Endodermal cell (in vitro differentiated cells): ENCODE measurements around the gene FGF14. TPM values are rescaled to one million over a fixed set of nuclear protein-coding genes. Genes with fewer than 3 reads are reported as not detected.
A peak's percentile ranks its signal among the peaks of the same experiment; 100 is the strongest.

ENCODE experiments used
- DNase-seq: peaks from one replicate; pipeline ENCODE4 v3.0.0-alpha.2; 2017
- H3K27ac ChIP-seq: 2 replicates; pipeline ENCODE4 v1.5.1; 2013; ENCODE audit warnings: mild to moderate bottlenecking, low read depth, low read length, moderate library complexity
- H3K27me3 ChIP-seq: 2 replicates; pipeline ENCODE4 v1.6.1; 2013; ENCODE audit warnings: mild to moderate bottlenecking, low read length, moderate library complexity; ENCODE audit not compliant: insufficient read depth, control insufficient read depth, poor library complexity, severe bottlenecking
- H3K36me3 ChIP-seq: 2 replicates; pipeline ENCODE4 v1.7.0; 2013; ENCODE audit warnings: mild to moderate bottlenecking, low read length, moderate library complexity; ENCODE audit not compliant: control insufficient read depth, insufficient read depth
- H3K4me1 ChIP-seq: one replicate; pipeline ENCODE4 v1.7.0; 2013; ENCODE audit warnings: low read length; ENCODE audit not compliant: control insufficient read depth, insufficient read depth
- H3K4me3 ChIP-seq: 2 replicates; pipeline ENCODE4 v1.5.1; 2013; ENCODE audit warnings: mild to moderate bottlenecking, low read length, moderate library complexity
- H3K9ac ChIP-seq: 2 replicates; pipeline ENCODE4 v1.6.1; 2013; ENCODE audit warnings: mild to moderate bottlenecking, low read length, moderate library complexity; ENCODE audit not compliant: poor library complexity, severe bottlenecking; ENCODE audit errors: extremely low read depth
- H3K9me3 ChIP-seq: 2 replicates; pipeline ENCODE4 v1.6.1; 2013; ENCODE audit warnings: mild to moderate bottlenecking, low read length, moderate library complexity; ENCODE audit not compliant: control insufficient read depth
- H3K27ac Mint-ChIP-seq: 2 replicates; pipeline ENCODE4 v1.8.0; 2020; ENCODE audit warnings: mixed read lengths
- H3K27me3 Mint-ChIP-seq: 2 replicates; pipeline ENCODE4 v1.8.0; 2021; ENCODE audit warnings: mild to moderate bottlenecking, mixed read lengths; ENCODE audit not compliant: insufficient read depth
- H3K36me3 Mint-ChIP-seq: 2 replicates; pipeline ENCODE4 v1.8.0; 2020; ENCODE audit warnings: low read depth, mixed read lengths
- H3K4me1 Mint-ChIP-seq: 2 replicates; pipeline ENCODE4 v1.8.0; 2020; ENCODE audit warnings: mixed read lengths
- H3K4me3 Mint-ChIP-seq: 2 replicates; pipeline ENCODE4 v1.8.0; 2020; ENCODE audit warnings: mild to moderate bottlenecking, moderate library complexity, mixed read lengths
- H3K9me3 Mint-ChIP-seq: 2 replicates; pipeline ENCODE4 v1.8.0; 2020; ENCODE audit warnings: mild to moderate bottlenecking, mixed read lengths
- CTCF ChIP-seq: fragments of 200-600 bp; sonication (generic); conservative IDR thresholded peaks from 2 replicates; pipeline ENCODE4 v1.5.0; 2021; ENCODE audit warnings: antibody characterized with exemption, mild to moderate bottlenecking
- WGBS, 2 experiments: methylation state at CpG; one replicate each; pipeline versions ENCODE4 v1.1.5 to v1.1.7; 2013; ENCODE audit warnings: missing lambda C conversion rate in 2 of 2, mixed read lengths in 1 of 2; ENCODE audit not compliant: insufficient coverage in 1 of 2, insufficient read length in 1 of 2; 5-methylcytosine and 5-hydroxymethylcytosine counted together
- total RNA-seq, 2 donors: library from RNA; stranded (reverse); fragmentation: NEBNext Ultra II Directional in 1 of 2; extraction: Animal tissue kit (Norgen Biotek cat#: 25700) in 1 of 2; gene quantifications; 2 replicates in 1 of 2; 3 replicates in 1 of 2; pipeline ENCODE4 v1.2.1, GENCODE V29; 2021

Gene FGF14
- total RNA-seq, 2 donors from 2014 or later: 0.15 to 0.26 TPM

DNA sequence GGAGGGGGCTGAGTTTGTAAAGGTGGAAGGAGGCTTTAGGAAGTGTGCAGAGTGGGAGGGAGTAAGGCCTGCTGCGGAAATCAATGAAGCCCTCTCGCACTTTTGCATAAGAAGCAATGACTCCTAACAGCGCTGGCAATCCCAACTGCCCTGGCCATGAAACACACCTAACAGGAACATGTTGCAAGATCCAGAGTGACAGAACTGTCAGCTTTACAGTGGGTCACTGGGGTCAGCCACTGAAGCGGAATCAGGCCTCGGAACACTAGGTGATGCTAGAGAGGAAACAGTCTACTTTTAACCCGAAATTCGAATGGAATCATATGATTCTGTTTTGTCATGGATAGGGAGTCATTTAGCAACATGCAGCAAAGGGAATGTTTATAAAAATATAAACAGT is 54.4 kb downstream of the FGF14 start:
- no peak overlapping the region for H3K9ac ChIP-seq
- Mint-ChIP-seq H3K27ac (no peak overlapping the region), H3K4me1 (peaks cover 3% of the 10 kb centered on the region), H3K9me3 (no peaks in the 10 kb centered on the region), H3K27me3 (no peaks in the 10 kb centered on the region), H3K36me3 (no peaks in the 10 kb centered on the region), H3K4me3 (no peak overlapping the region)
- no peak for DNase-seq
- peak; percentile 25 for TF ChIP-seq CTCF
- no peak overlapping the region for H3K4me3 ChIP-seq
- H3K27ac ChIP-seq: no peak overlapping the region
- H3K9me3 ChIP-seq: no peaks in the 10 kb centered on the region
- WGBS, 2 experiments: 93% methylated on average over 6 to 7 of the region's 7 CpGs
- no peaks in the 10 kb centered on the region for H3K27me3 ChIP-seq
- no peaks in the 10 kb centered on the region for H3K36me3 ChIP-seq
- H3K4me1 ChIP-seq: peaks cover 7% of the 10 kb centered on the region

DNA sequence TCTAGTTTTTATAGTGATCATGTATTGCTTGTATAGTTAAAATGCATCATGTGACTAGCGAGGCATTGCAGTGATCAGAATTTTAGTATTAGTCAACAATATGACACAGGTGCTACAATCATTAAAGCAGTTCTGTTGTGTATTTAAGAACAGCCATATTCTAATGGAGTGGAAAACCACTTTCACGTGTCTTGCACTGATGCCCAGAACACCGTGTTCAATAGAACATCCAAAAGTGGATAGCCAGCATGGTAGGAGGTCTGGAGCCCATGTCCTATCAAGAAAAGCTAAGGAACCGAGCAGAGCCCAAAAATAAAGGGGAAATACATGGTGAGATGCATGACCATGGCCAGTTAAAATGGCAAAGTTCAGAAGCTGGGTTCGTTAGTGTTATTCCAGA is 55.1 kb downstream of the FGF14 start:
- no peak overlapping the region for H3K9ac ChIP-seq
- no peak for TF ChIP-seq CTCF
- whole genome bisulfite sequencing, 2 experiments: 92 to 97% methylated on average over 5 of the region's 5 CpGs
- no peaks in the 10 kb centered on the region for H3K9me3 ChIP-seq
- H3K4me3 ChIP-seq: no peak overlapping the region
- no peak overlapping the region for H3K4me3 Mint-ChIP-seq
- peaks cover 3% of the 10 kb centered on the region for H3K4me1 Mint-ChIP-seq
- H3K27ac ChIP-seq: no peak overlapping the region
- H3K27me3 ChIP-seq: no peaks in the 10 kb centered on the region
- no peaks in the 10 kb centered on the region for H3K36me3 Mint-ChIP-seq
- H3K27me3 Mint-ChIP-seq: no peaks in the 10 kb centered on the region
- no peak overlapping the region for H3K27ac Mint-ChIP-seq
- no peaks in the 10 kb centered on the region for H3K9me3 Mint-ChIP-seq
- H3K4me1 ChIP-seq: peaks cover 7% of the 10 kb centered on the region
- no peaks in the 10 kb centered on the region for H3K36me3 ChIP-seq
- no peak for DNase-seq

GRCh38 chr13:102344410-102344809 is 57.4 kb downstream of the FGF14 start:
- Mint-ChIP-seq H3K9me3 (no peaks in the 10 kb centered on the region), H3K36me3 (no peaks in the 10 kb centered on the region), H3K27me3 (no peaks in the 10 kb centered on the region), H3K4me1 (peaks cover 10% of the 10 kb centered on the region), H3K4me3 (no peak overlapping the region), H3K27ac (no peak overlapping the region)
- H3K4me3 ChIP-seq: no peak overlapping the region
- DNase-seq: no peak
- H3K9ac ChIP-seq: no peak overlapping the region
- no peaks in the 10 kb centered on the region for H3K36me3 ChIP-seq
- H3K27me3 ChIP-seq: no peaks in the 10 kb centered on the region
- H3K4me1 ChIP-seq: peaks cover 9% of the 10 kb centered on the region
- H3K9me3 ChIP-seq: no peaks in the 10 kb centered on the region
- H3K27ac ChIP-seq: no peak overlapping the region
- TF ChIP-seq CTCF: no peak
